Jurkat, Clone E6-1 (cell line): ENCODE results near the gene ILF2.
A peak's percentile ranks its signal among the peaks of the same experiment; 100 is the strongest.
"Not testable (repeated sequence)": the region's sequence is repeated elsewhere in the genome, so short reads cannot be mapped to it uniquely, and the experiment has no call there.

Experiments used
- DNase-seq: peaks from one replicate; pipeline ENCODE4 v3.0.0-alpha.2; 2011; ENCODE audit warnings: low read depth, low spot score
- H3K4me3 ChIP-seq: 2 replicates; pipeline ENCODE4 v1.5.1; 2011; ENCODE audit warnings: mild to moderate bottlenecking, low read length, control low read depth, moderate library complexity

Gene ILF2

GRCh38 chr1:153652805-153653500, 17.8 kb downstream of the ILF2 start:
- no peak overlapping the region for H3K4me3 ChIP-seq
- DNase-seq: no peak

GRCh38 chr1:153651771-153652170, 19.0 kb downstream of the ILF2 start:
- H3K4me3 ChIP-seq: no peak overlapping the region
- DNase-seq: no peak

- no peak for DNase-seq
Observed at GRCh38 chr1:153649863-153650235, 20.9 kb downstream of the ILF2 start.

GRCh38 chr1:153649137-153649862, 21.5 kb downstream of the ILF2 start:
- H3K4me3 ChIP-seq: no peak overlapping the region
- DNase-seq: peak; percentile 55

More at GRCh38 chr1:153649863-153650235, 20.9 kb downstream of the ILF2 start:
- H3K4me3 ChIP-seq: no peak overlapping the region

GRCh38 chr1:153648000-153648643, 22.7 kb downstream of the ILF2 start:
- no peak overlapping the region for H3K4me3 ChIP-seq
- DNase-seq: no peak

GRCh38 chr1:153647346-153647714, 23.5 kb downstream of the ILF2 start:
- no peak overlapping the region for H3K4me3 ChIP-seq
- DNase-seq: no peak

- no peak for DNase-seq
- H3K4me3 ChIP-seq: no peak overlapping the region
Observed at GRCh38 chr1:153646672-153647345, 24.0 kb downstream of the ILF2 start.

- H3K4me3 ChIP-seq: no peak overlapping the region
- no peak for DNase-seq
Observed at GRCh38 chr1:153643816-153644215, 27.0 kb downstream of the ILF2 start.

- DNase-seq: no peak
- H3K4me3 ChIP-seq: no peak overlapping the region
Observed at GRCh38 chr1:153643100-153643499, 27.7 kb downstream of the ILF2 start.

GRCh38 chr1:153642161-153642560, 28.6 kb downstream of the ILF2 start:
- DNase-seq: no peak
- H3K4me3 ChIP-seq: no peak overlapping the region

GRCh38 chr1:153640861-153641260, 29.9 kb downstream of the ILF2 start:
- no peak for DNase-seq
- H3K4me3 ChIP-seq: no peak overlapping the region

GRCh38 chr1:153640213-153640612, 30.6 kb downstream of the ILF2 start:
- H3K4me3 ChIP-seq: not testable (repeated sequence)

GRCh38 chr1:153639280-153639679, 31.5 kb downstream of the ILF2 start:
- H3K4me3 ChIP-seq: no peak overlapping the region
- DNase-seq: no peak

More at GRCh38 chr1:153640213-153640612, 30.6 kb downstream of the ILF2 start:
- DNase-seq: not testable (repeated sequence)

- no peak for DNase-seq
- no peak overlapping the region for H3K4me3 ChIP-seq
Observed at GRCh38 chr1:153638261-153638660, 32.5 kb downstream of the ILF2 start.

- no peak overlapping the region for H3K4me3 ChIP-seq
Observed at GRCh38 chr1:153636312-153636711, 34.5 kb downstream of the ILF2 start.

GRCh38 chr1:153635872-153636271, 34.9 kb downstream of the ILF2 start:
- DNase-seq: no peak
- H3K4me3 ChIP-seq: no peak overlapping the region

More at GRCh38 chr1:153636312-153636711, 34.5 kb downstream of the ILF2 start:
- DNase-seq: no peak

- DNase-seq: peak; percentile 98
- H3K4me3 ChIP-seq: peak within 1 kb of the TSS; percentile 97
Observed at GRCh38 chr1:153633754-153634665, 36.8 kb downstream of the ILF2 start, which contains the start of gene CHTOP. TSS of gene CHTOP (plus strand) at chr1:153634066. CDS start at chr1:153636589, 2,523 bp downstream.

GRCh38 chr1:153633161-153633753, 37.5 kb downstream of the ILF2 start:
- peak overlapping the region; percentile 10 for H3K4me3 ChIP-seq
- no peak for DNase-seq
